GM12878 (cell line): ENCODE measurements around the gene ATG101. TPM values are rescaled to one million over a fixed set of nuclear protein-coding genes. Genes with fewer than 3 reads are reported as not detected.

ENCODE experiments used
- ATAC-seq: fragments of 200-7000 bp; cut with Tn5 transposase; 3 replicates; pipeline ENCODE4 v1.9.1; 2020; ENCODE audit warnings: mild to moderate bottlenecking, moderate library complexity
- BruUV-seq: library from RNA; stranded (reverse); fragments of 400-500 nt; replicated peaks from 2 replicates; lab custom pipeline; 2021; lab: Mats Ljungman, UMichigan
- CTCF ChIA-PET: fragments of 300-600 bp; sonication (Branson Sonifier 250); formaldehyde crosslinking; extraction: SDS; loops from one replicate; lab custom pipeline; 2021; ENCODE audit warnings: inconsistent platforms; lab: Yijun Ruan, JAX
- POLR2A ChIA-PET: fragments of 350-600 bp; formaldehyde crosslinking; extraction: SDS; loops from one replicate; lab custom pipeline; 2021; ENCODE audit warnings: inconsistent platforms; lab: Charles Lee
- RAD21 ChIA-PET: fragments of 300-600 bp; sonication (Branson Sonifier 250); formaldehyde crosslinking; loops from one replicate; lab custom pipeline; 2023; ENCODE audit warnings: antibody characterized with exemption; ENCODE audit not compliant: unreplicated experiment; lab: Charles Lee
- SMC1A ChIA-PET: fragments of 300-600 bp; sonication (Branson Sonifier 250); formaldehyde crosslinking; loops from one replicate; lab custom pipeline; 2023; ENCODE audit not compliant: unreplicated experiment, uncharacterized antibody; lab: Charles Lee
- DNase-seq: peaks from one replicate; pipeline ENCODE4 v3.0.0-alpha.2; 2011; ENCODE audit warnings: low read depth, low spot score
- FAIRE-seq: peaks from 3 replicates; lab custom pipeline; 2011; peaks lifted over from hg19 to GRCh38; lab: Jason Lieb, UNC
- H2AFZ ChIP-seq: 2 replicates; pipeline ENCODE4 v1.6.0; 2011; ENCODE audit warnings: low read depth, low read length, control low read depth; ENCODE audit not compliant: control insufficient read depth
- H3K27ac ChIP-seq: 2 replicates; pipeline ENCODE4 v1.5.1; 2011; ENCODE audit warnings: control low read depth; ENCODE audit not compliant: control insufficient read depth, insufficient read depth
- H3K27me3 ChIP-seq, 2 experiments: replicated peaks in 1 of 2; 2 replicates each; pipeline versions ENCODE4 v1.6.0 to v1.6.1; 2011; ENCODE audit warnings: low read length in 1 of 2; ENCODE audit not compliant: control insufficient read depth in 2 of 2, insufficient read depth in 2 of 2
- H3K36me3 ChIP-seq, 2 experiments: 2 replicates each; pipeline ENCODE4 v1.5.1; 2011; ENCODE audit warnings: low read length in 1 of 2; ENCODE audit not compliant: control insufficient read depth in 2 of 2, insufficient read depth in 2 of 2
- H3K4me1 ChIP-seq: 2 replicates; pipeline ENCODE4 v1.6.1; 2011; ENCODE audit warnings: mild to moderate bottlenecking, low read length, moderate library complexity, mixed read lengths; ENCODE audit not compliant: control insufficient read depth, insufficient read depth
- H3K4me2 ChIP-seq: 2 replicates; pipeline ENCODE4 v1.6.0; 2011; ENCODE audit warnings: control low read depth; ENCODE audit not compliant: control insufficient read depth, insufficient read depth
- H3K4me3 ChIP-seq: fragments of 200-600 bp; sonication (generic); 2 replicates; pipeline ENCODE4 v1.5.1; 2016
- H3K79me2 ChIP-seq: 2 replicates; pipeline ENCODE4 v1.6.0; 2011; ENCODE audit warnings: low read length; ENCODE audit not compliant: control insufficient read depth, insufficient read depth
- H3K9ac ChIP-seq: 2 replicates; pipeline ENCODE4 v1.8.0; 2011; ENCODE audit warnings: low read length, control low read depth, mixed read lengths; ENCODE audit not compliant: control insufficient read depth, insufficient read depth
- H3K9me3 ChIP-seq: replicated peaks from 3 replicates; pipeline ENCODE4 v1.5.1; 2011; ENCODE audit warnings: mild to moderate bottlenecking, low read length; ENCODE audit not compliant: control insufficient read depth, insufficient read depth
- H4K20me1 ChIP-seq: 2 replicates; pipeline ENCODE4 v1.6.0; 2011; ENCODE audit not compliant: control insufficient read depth, insufficient read depth
- BACH1 ChIP-seq: fragments of 450-650 bp; IDR thresholded peaks from 2 replicates; pipeline ENCODE4 v1.6.1; 2017; ENCODE audit warnings: mild to moderate bottlenecking, borderline replicate concordance
- KAT2A ChIP-seq: conservative IDR thresholded peaks from 2 replicates; pipeline ENCODE4 v1.6.1; 2011; ENCODE audit warnings: low read depth, low read length; ENCODE audit not compliant: control insufficient read depth
- MTA2 ChIP-seq: fragments of 450-650 bp; IDR thresholded peaks from 2 replicates; pipeline ENCODE4 v1.6.1; 2016; ENCODE audit warnings: low read depth, mild to moderate bottlenecking, moderate library complexity
- PAX8 ChIP-seq: fragments of 450-650 bp; IDR thresholded peaks from 2 replicates; pipeline ENCODE4 v1.6.1; 2017; ENCODE audit warnings: mild to moderate bottlenecking, moderate library complexity
- ZBTB33 ChIP-seq: fragments of 450-650 bp; IDR thresholded peaks from 2 replicates; pipeline ENCODE4 v1.6.1; 2017; ENCODE audit warnings: mild to moderate bottlenecking
- ZNF384 ChIP-seq: IDR thresholded peaks from 2 replicates; pipeline ENCODE4 v1.6.1; 2012; ENCODE audit warnings: low read depth, mild to moderate bottlenecking, low read length, improper control_type of control experiment, borderline replicate concordance
- ZSCAN29 ChIP-seq: fragments of 450-650 bp; IDR thresholded peaks from 2 replicates; pipeline ENCODE4 v1.6.1; 2017; ENCODE audit warnings: mild to moderate bottlenecking, moderate library complexity
- WGBS: methylation state at CpG from one replicate; pipeline ENCODE4 v1.1.6; 2016; ENCODE audit warnings: low lambda C conversion rate; ENCODE audit not compliant: insufficient replicate concordance, insufficient coverage; ENCODE audit errors: missing lambda C conversion rate; 5-methylcytosine and 5-hydroxymethylcytosine counted together
- in situ Hi-C: fragments of 300-500 bp; cut with MboI; formaldehyde crosslinking; loops from 9 replicates; pipeline ENCODE4 v1.14.3; 2018; ENCODE audit warnings: mixed read lengths
- intact Hi-C: fragments of 100-400 bp; cut with micrococcal nuclease; formaldehyde crosslinking; loops from one replicate; pipeline ENCODE4 v1.14.2; 2022; ENCODE audit not compliant: unreplicated experiment
- polyA plus RNA-seq, 11 experiments: library from polyadenylated mRNA; depleted of rRNA in 4 of 11; unstranded in 6 of 11; stranded (reverse) in 5 of 11; fragments of >200 nt; fragmentation: Nextera tagmentation in 4 of 11; fragmentation: Illumina TruSeq in 1 of 11; extraction: Ambion mirVana in 4 of 11; extraction: Trizol in 1 of 11; gene quantifications; 1 replicate in 1 of 11; 2 replicates in 10 of 11; pipeline versions ENCODE4 v1.2.1 to v1.2.3, GENCODE V29; 2011 to 2016; ENCODE audit warnings: inconsistent platforms in 2 of 11, missing spikeins in 2 of 11, low read depth in 1 of 11
- total RNA-seq, 4 experiments: library from RNA; depleted of rRNA in 3 of 4; stranded (reverse); fragments of >200 nt in 3 of 4; fragmentation: Illumina TruSeq in 1 of 4; extraction: Trizol in 1 of 4; gene quantifications; 2 replicates each; pipeline versions ENCODE4 v1.2.1 to v1.2.3, GENCODE V29; 2013 to 2021

Gene ATG101
- total and polyA plus RNA-seq, 10 of the 15 experiments (the other 5 are each of a cell fraction or from before 2014, with no cell fraction given) = 2.7 to 49.8 (median 35.3) TPM

GRCh38 chr12:52056801-52057637 is 12.8 kb upstream of the ATG101 start:
- intact Hi-C loops = no loop called here
- Histone ChIP-seq H3K36me3 (no peaks in the 10 kb centered on the region; a peak in 1 of 4 replicates), H3K4me1 (no peaks in the 10 kb centered on the region; the same call in 1 of the 2 replicates), H4K20me1 (no peaks in the 10 kb centered on the region), H3K4me3 (no peak overlapping the region), H3K27ac (no peak overlapping the region), H2AFZ (no peak overlapping the region), H3K9me3 (no peaks in the 10 kb centered on the region), H3K79me2 (no peaks in the 10 kb centered on the region), H3K27me3 (no peaks in the 10 kb centered on the region), H3K9ac (no peak overlapping the region), H3K4me2 (no peak overlapping the region)
- POLR2A ChIA-PET = no interaction called here
- SMC1A ChIA-PET = interaction anchor here (0.8 kb wide), 1 partner anchor 25 kb away, joined by 3 read pairs; no protein-coding TSS in a partner anchor
- in situ Hi-C loops = no loop called here
- TF ChIP-seq ZSCAN29 (no peak), PAX8 (no peak), ZBTB33 (no peak), ZNF384 (no peak), MTA2 (no peak), KAT2A (no peak), BACH1 (no peak)
- DNase-seq = no peak
- CTCF ChIA-PET = interaction anchor here (0.7 to 1.4 kb wide), 5 partner anchors 26 to 64 kb away, joined by 3 to 5 read pairs (median 4); no protein-coding TSS in a partner anchor
- no peak for ATAC-seq
- no peak for FAIRE-seq
- 48% methylated on average over 23 of the region's 23 CpGs for WGBS
- RAD21 ChIA-PET = no interaction called here
- no TSS peak for BruUV-seq
